HEK293 (cell line): ENCODE measurements around the gene TP53I3.

Experiments used
- BCL11A ChIP-seq: fragments of 450-650 bp; formaldehyde crosslinking; IDR thresholded peaks from 2 replicates; pipeline ENCODE4 v1.5.1; 2016; ENCODE audit warnings: low read depth, missing biosample characterization, missing genetic modification characterization
- GFI1B ChIP-seq: fragments of 450-650 bp; formaldehyde crosslinking; IDR thresholded peaks from 2 replicates; pipeline ENCODE4 v1.5.1; 2016; ENCODE audit warnings: missing biosample characterization, missing genetic modification characterization
- YY1 ChIP-seq: fragments of 450-650 bp; formaldehyde crosslinking; IDR thresholded peaks from 2 replicates; pipeline ENCODE4 v1.5.1; 2018; ENCODE audit warnings: missing biosample characterization, missing genetic modification characterization
- ZNF223 ChIP-seq: fragments of 450-650 bp; formaldehyde crosslinking; IDR thresholded peaks from 2 replicates; pipeline ENCODE4 v1.5.1; 2016; ENCODE audit warnings: missing biosample characterization, missing genetic modification characterization
- ZNF423 ChIP-seq: fragments of 450-650 bp; formaldehyde crosslinking; IDR thresholded peaks from 2 replicates; pipeline ENCODE4 v1.5.1; 2016; ENCODE audit warnings: missing biosample characterization, missing genetic modification characterization
- ZNF549 ChIP-seq: fragments of 450-650 bp; IDR thresholded peaks from 2 replicates; pipeline ENCODE4 v1.5.1; 2018; ENCODE audit warnings: missing biosample characterization, missing genetic modification characterization, mild to moderate bottlenecking, inconsistent platforms, moderate library complexity
- ZNF658 ChIP-seq: fragments of 450-650 bp; formaldehyde crosslinking; IDR thresholded peaks from 2 replicates; pipeline ENCODE4; 2016; ENCODE audit warnings: missing biosample characterization, missing genetic modification characterization
- ZNF792 ChIP-seq: fragments of 450-650 bp; formaldehyde crosslinking; IDR thresholded peaks from 2 replicates; pipeline ENCODE4 v1.5.1; 2016; ENCODE audit warnings: missing biosample characterization, missing genetic modification characterization
- TF ChIP-seq, protein P1 (sequence below): fragments of 450-650 bp; formaldehyde crosslinking; IDR thresholded peaks from 2 replicates; pipeline ENCODE4 v1.5.1; 2016; ENCODE audit warnings: missing biosample characterization, missing genetic modification characterization
- TF ChIP-seq, protein P2 (sequence below): fragments of 450-650 bp; formaldehyde crosslinking; IDR thresholded peaks from 2 replicates; pipeline ENCODE4 v1.5.1; 2016; ENCODE audit warnings: missing biosample characterization, missing genetic modification characterization

DNA sequence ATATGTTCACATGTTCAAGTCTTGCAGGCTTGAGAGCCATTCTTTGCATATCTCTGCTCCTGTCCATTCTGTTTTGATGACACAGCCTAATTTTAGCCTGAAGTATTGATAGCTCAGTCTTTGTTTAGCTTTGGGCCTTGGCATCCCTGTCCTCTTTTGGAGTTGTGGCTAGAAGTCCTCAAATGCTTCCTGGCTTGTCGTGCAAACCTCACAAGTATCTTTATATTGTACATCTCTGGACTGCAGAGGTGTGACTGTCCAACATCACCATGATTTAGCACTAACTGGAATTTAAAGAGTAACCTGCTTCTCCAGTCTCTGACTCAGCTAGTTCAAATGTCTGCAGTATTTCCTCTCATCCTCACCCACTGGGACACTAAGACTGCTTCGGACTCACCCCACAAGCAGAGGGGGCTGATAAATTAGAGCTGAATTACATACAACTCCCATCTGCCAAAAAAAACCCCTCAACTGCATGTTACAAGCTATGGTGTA, 26.8 kb upstream of the TP53I3 start:
- no peak for TF ChIP-seq GFI1B (tag by site-specific recombination)
- no peak for TF ChIP-seq BCL11A
- no peak for TF ChIP-seq ZNF792 (tag by site-specific recombination)
- TF ChIP-seq, protein P1, sequence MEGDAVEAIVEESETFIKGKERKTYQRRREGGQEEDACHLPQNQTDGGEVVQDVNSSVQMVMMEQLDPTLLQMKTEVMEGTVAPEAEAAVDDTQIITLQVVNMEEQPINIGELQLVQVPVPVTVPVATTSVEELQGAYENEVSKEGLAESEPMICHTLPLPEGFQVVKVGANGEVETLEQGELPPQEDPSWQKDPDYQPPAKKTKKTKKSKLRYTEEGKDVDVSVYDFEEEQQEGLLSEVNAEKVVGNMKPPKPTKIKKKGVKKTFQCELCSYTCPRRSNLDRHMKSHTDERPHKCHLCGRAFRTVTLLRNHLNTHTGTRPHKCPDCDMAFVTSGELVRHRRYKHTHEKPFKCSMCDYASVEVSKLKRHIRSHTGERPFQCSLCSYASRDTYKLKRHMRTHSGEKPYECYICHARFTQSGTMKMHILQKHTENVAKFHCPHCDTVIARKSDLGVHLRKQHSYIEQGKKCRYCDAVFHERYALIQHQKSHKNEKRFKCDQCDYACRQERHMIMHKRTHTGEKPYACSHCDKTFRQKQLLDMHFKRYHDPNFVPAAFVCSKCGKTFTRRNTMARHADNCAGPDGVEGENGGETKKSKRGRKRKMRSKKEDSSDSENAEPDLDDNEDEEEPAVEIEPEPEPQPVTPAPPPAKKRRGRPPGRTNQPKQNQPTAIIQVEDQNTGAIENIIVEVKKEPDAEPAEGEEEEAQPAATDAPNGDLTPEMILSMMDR (tag by site-specific recombination) = no peak
- TF ChIP-seq, protein P2, sequence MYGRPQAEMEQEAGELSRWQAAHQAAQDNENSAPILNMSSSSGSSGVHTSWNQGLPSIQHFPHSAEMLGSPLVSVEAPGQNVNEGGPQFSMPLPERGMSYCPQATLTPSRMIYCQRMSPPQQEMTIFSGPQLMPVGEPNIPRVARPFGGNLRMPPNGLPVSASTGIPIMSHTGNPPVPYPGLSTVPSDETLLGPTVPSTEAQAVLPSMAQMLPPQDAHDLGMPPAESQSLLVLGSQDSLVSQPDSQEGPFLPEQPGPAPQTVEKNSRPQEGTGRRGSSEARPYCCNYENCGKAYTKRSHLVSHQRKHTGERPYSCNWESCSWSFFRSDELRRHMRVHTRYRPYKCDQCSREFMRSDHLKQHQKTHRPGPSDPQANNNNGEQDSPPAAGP = no peak
- no peak for TF ChIP-seq ZNF549 (tag by site-specific recombination)
- no peak for TF ChIP-seq ZNF658 (tag by site-specific recombination)
- no peak for TF ChIP-seq YY1 (tag by site-specific recombination)
- TF ChIP-seq ZNF223 (tag by site-specific recombination) = no peak
- no peak for TF ChIP-seq ZNF423 (tag by site-specific recombination)
